ENCODE data around the gene SPINDOC. TPM values are rescaled to one million over a fixed set of nuclear protein-coding genes. Genes with fewer than 3 reads are reported as not detected.

Gene SPINDOC
- total RNA-seq, 1 experiment from 2014 or later, result 121 TPM

DNA sequence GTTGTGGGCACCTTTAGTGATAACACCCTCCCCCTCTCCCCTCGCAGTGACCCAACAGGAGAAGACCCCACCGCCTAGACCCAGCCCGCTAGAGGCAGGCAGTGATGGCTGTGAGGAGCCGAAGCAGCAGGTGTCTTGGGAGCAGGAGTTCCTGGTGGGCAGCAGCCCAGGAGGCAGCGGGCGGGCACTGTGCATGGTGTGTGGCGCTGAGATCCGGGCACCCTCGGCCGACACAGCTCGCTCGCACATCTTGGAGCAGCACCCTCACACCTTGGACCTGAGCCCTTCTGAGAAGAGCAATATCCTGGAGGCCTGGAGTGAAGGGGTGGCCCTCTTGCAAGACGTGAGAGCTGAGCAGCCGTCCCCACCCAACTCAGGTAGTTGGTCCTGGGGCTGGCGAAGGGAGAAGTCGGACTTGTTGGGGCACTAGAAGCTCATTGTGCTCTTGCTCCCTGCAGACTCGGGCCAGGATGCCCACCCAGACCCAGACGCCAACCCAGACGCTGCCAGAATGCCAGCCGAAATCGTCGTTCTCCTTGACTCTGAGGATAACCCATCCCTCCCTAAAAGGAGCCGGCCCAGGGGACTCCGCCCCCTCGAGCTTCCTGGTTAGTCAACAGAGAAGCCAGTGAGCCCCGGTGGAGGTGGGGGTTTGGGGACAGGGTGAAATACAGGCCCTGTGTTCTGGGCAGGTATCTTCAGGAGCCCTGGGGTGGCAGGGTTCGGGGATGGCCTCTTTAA is 4.7 kb downstream of the SPINDOC start:
- H2BK5ac ChIP-seq (ENCODE audit: insufficient read length, low read length), result no peak overlapping the region
- no peak for DNase-seq
- peaks cover 4% of the 10 kb centered on the region for H3K23me2 ChIP-seq (ENCODE audit: insufficient read length, low read depth, low read length, poor library complexity, severe bottlenecking)
- H3K79me1 ChIP-seq (ENCODE audit: insufficient read depth, low read depth, low read length, poor library complexity, severe bottlenecking), result peaks cover 11% of the 10 kb centered on the region
- H4K5ac ChIP-seq (ENCODE audit: insufficient read length, low read depth, low read length), result no peak overlapping the region
- no peak overlapping the region for H2BK120ac ChIP-seq (ENCODE audit: low read depth, low read length, poor library complexity, severe bottlenecking)
- peaks cover 3% of the 10 kb centered on the region; the same call in 1 of the 2 replicates for H3K4me1 ChIP-seq (ENCODE audit: insufficient read depth, low read length)
- H3K14ac ChIP-seq (ENCODE audit: insufficient read depth, low read length), result no peak overlapping the region
- WGBS (ENCODE audit: extremely low coverage, insufficient read length, low lambda C conversion rate), result no CpG with 5 or more reads among the region's 27 CpGs
- no peak overlapping the region for H3K27ac ChIP-seq (ENCODE audit: insufficient read length, low read depth, low read length)
- Mint-ChIP-seq H3K9me3 (no peaks in the 10 kb centered on the region), H3K36me3 (ENCODE audit: insufficient read depth in 1 of 3, low read depth in 3 of 3) (peaks cover 50 to 82% (median 77%) of the 10 kb centered on the region in 3 experiments), H3K27me3 (ENCODE audit: low read depth) (no peaks in the 10 kb centered on the region), H3K4me1 (peaks cover 17 to 21% of the 10 kb centered on the region in 2 experiments), H3K27ac (peak overlapping the region in 1 of 3 experiments; percentile 75; a peak in 2 of 7 replicates), H3K4me3 (no peak overlapping the region)
- peaks cover 20% of the 10 kb centered on the region for H3K79me2 ChIP-seq (ENCODE audit: insufficient read depth, low read length)
- no peak overlapping the region for H2BK12ac ChIP-seq (ENCODE audit: insufficient read length, low read depth, low read length)
- no peak overlapping the region for H3K4me2 ChIP-seq (ENCODE audit: insufficient read depth, insufficient read length, low read length)
- H3T11ph ChIP-seq (ENCODE audit: low read length), result no peak overlapping the region
- no peaks in the 10 kb centered on the region for H3K27me3 ChIP-seq (ENCODE audit: insufficient read depth, low read length)
- no peak overlapping the region for H3K23ac ChIP-seq (ENCODE audit: insufficient read length, low read depth, low read length)
- no peak overlapping the region for H3K18ac ChIP-seq (ENCODE audit: insufficient read length, low read depth, low read length)
- peaks cover 3% of the 10 kb centered on the region for H4K20me1 ChIP-seq (ENCODE audit: control insufficient read depth, insufficient read depth, insufficient read length)
- no peak overlapping the region for H3K9ac ChIP-seq (ENCODE audit: extremely low read depth, insufficient read length, low read length)
- no peak overlapping the region for H4K91ac ChIP-seq (ENCODE audit: insufficient read length, low read depth, low read length)
- H2AFZ ChIP-seq (ENCODE audit: low read length), result no peak overlapping the region
- H4K8ac ChIP-seq (replicated peaks; ENCODE audit: insufficient read length, low read depth, low read length), result no peak overlapping the region
- no peak overlapping the region for H2BK15ac ChIP-seq (ENCODE audit: low read depth, low read length)
- H3K4ac ChIP-seq (ENCODE audit: low read depth, low read length), result no peak overlapping the region
- no peak overlapping the region for H3K56ac ChIP-seq (ENCODE audit: insufficient read length, low read depth, low read length)
- H3K9me3 ChIP-seq (ENCODE audit: control insufficient read depth, low read depth, low read length), result no peaks in the 10 kb centered on the region
- no peak overlapping the region for H2AK5ac ChIP-seq (ENCODE audit: insufficient read length, low read length)
- no peak overlapping the region for H2BK20ac ChIP-seq (ENCODE audit: low read depth, low read length, poor library complexity, severe bottlenecking)
- TF ChIP-seq, protein P1, sequence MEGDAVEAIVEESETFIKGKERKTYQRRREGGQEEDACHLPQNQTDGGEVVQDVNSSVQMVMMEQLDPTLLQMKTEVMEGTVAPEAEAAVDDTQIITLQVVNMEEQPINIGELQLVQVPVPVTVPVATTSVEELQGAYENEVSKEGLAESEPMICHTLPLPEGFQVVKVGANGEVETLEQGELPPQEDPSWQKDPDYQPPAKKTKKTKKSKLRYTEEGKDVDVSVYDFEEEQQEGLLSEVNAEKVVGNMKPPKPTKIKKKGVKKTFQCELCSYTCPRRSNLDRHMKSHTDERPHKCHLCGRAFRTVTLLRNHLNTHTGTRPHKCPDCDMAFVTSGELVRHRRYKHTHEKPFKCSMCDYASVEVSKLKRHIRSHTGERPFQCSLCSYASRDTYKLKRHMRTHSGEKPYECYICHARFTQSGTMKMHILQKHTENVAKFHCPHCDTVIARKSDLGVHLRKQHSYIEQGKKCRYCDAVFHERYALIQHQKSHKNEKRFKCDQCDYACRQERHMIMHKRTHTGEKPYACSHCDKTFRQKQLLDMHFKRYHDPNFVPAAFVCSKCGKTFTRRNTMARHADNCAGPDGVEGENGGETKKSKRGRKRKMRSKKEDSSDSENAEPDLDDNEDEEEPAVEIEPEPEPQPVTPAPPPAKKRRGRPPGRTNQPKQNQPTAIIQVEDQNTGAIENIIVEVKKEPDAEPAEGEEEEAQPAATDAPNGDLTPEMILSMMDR (conservative IDR thresholded peaks at IDR 0.05), result no peak

Measured in H9 (cell line).